Sigmoid colon (tissue), 4 donors: ENCODE measurements around the gene APBB1IP.

Source experiments
- CTCF ChIP-seq, 4 experiments: fragments of 450-650 bp in 3 of 4; fragments of 200-600 bp in 1 of 4; IDR thresholded peaks; one replicate each; pipeline ENCODE4 v1.5.1; 2016 to 2019; ENCODE audit warnings: antibody characterized with exemption in 4 of 4, mild to moderate bottlenecking in 3 of 4, moderate library complexity in 2 of 4
- POLR2AphosphoS5 ChIP-seq, 4 donors: sonication (generic); formaldehyde crosslinking; IDR thresholded peaks; one replicate each; pipeline ENCODE4 v1.6.1; 2017; ENCODE audit warnings: antibody characterized with exemption in 4 of 4

GRCh38 chr10:26485150-26485941 lies 47.2 kb downstream of the APBB1IP start:
- TF ChIP-seq POLR2AphosphoS5 (IDR thresholded peaks at IDR 0.05): no peak
- TF ChIP-seq CTCF (IDR thresholded peaks at IDR 0.05): no peak
